HG03095 (cell line): ENCODE measurements around the gene VSTM2B.

Source experiments
- ATAC-seq: cut with Tn5 transposase; IDR thresholded peaks from one replicate; pipeline ENCODE4 v1.9.1; 2021; ENCODE audit warnings: moderate library complexity; ENCODE audit not compliant: unreplicated experiment

Gene VSTM2B

DNA sequence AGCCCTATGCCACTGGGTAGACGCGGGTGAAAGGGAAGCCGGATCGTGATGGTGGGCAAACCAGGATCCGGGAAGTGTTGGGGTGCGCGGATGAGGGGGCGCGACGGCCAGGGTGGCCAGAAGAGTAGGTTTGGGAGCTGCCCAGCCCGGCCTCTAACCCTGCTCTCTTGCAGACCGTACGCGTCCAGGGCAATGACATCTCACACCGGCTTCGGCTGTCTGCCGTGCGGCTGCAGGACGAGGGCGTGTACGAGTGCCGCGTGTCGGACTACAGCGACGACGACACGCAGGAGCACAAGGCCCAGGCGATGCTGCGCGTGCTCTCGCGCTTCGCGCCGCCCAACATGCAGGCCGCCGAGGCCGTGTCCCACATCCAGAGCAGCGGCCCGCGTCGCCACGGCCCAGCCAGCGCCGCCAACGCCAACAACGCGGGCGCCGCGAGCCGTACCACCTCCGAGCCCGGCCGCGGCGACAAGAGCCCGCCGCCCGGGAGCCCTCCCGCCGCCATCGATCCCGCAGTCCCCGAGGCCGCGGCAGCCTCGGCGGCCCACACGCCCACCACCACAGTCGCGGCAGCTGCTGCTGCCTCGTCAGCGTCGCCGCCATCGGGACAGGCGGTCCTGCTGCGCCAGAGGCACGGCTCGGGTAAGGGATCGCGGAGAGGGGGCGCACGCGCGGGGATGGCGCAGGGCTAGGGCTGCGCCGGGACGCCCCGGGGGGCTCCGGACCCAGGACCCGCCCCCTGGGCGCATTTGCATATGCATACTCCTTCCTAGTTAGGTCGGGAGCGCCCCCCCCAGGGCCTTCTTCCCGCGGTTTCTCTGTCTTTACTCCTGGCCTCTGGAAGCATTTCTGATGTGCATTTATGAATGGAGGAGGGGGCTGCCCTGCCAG lies 4.1 kb downstream of the VSTM2B start:
- no peak for ATAC-seq

DNA sequence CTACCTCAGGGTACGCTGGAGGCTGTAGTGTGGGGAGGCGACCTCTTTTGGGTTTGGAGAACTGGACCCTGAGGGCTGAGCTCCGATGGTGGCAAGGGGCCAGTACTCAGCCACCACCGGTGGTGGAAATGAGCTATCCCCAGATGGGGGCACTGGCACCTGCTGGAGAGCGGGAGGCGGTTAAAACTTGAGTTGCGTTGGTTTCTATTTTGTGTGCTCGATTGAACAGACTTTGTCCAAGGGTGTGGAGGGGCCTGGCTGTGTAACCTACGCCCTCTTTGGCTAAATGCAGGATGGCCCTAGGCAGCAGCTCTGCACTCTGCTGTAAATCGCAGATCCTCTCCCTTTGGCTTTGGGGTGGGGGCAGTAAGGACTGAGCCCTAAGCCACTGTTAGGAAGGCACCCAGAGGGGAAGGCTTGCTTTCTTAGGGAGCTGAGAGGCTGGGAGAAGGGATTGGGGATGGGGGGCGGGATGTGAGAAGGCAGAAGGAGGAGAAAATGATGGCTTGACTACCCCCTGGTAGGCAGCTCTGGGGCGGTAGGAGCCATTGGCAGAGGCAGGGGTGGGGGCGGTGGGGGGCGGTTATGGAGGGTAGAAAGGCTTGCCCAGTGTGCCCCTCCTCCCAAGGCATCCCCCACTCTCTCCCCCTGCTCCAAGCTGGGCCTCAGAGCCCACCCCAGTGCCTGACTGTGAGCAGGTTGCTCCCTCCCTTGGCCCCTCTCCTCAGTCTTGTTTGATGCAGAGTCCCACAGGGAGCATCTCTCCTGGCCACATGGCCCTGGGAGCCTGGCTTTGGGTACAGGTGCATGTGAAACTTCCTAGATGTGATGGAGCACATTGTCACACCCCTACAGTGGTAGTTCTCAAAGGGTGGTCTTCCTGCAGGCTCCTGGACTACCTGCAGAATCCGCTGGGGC lies 5.0 kb downstream of the VSTM2B start:
- ATAC-seq: no peak

DNA sequence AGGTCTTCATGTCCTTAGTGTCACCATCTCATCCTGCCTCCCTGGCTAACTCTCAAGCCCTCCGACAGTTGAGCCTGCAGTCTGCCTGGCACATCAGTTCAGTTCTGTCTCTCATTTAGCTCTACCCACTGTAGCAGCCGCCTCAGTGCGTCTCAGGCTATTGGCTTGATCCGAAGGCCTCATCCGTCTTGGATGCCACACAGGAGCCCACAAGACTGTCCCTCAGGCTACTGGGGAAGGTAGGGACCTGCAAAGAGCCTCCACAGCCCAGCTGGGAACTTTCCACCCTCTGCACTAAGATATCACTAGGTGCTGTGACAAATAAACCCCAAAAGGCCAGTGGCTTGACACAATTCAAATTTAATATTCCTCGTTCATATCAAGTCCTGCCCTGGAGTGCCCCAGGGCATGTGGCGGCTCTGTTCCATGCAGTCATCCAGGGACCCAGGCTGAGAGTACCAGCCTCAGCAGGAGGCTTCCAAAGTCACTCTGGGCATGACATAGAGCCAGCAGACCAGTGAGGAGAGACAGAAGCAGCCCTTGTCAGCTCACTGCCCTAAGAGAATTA lies 5.7 kb downstream of the VSTM2B start:
- ATAC-seq: no peak

DNA sequence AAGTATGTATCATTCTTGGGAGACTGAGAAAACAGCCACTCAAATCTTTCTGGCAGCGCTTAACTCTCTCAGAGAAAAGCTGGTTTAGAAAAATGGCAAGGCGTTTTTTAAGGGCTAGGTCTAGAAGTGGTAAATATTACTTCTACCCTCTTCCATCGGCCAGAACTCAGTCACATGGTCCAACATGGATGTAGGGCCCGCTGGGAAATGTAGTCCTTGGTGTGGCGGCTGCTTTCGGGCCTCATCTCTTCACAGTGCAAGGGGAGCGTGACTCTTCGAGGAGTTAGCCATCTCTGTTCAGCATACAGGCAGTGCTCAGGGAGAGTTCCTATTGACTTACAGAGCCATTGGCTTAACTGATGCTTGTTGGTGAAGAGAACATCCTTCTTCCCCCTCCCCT lies 6.3 kb downstream of the VSTM2B start:
- ATAC-seq: no peak

DNA sequence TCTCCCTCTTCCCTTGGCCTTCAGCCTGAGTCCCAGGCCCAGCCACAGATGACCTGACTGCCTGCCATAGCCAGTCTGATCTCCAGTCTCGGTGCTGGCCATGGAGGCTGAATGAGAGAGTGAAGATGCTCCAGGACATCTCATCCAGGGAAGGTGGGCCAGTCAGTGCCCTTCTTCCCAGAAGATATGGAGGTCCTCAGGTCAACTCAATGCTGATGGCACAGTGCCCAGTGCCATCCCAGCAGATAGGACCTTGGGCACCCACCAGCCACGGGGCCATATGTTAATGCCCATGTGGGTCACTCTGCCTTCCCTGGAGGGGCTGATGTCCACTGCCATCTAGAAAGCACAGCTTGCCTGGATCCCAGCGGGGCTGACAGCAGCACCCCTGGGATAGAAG lies 7.2 kb downstream of the VSTM2B start:
- ATAC-seq: no peak

DNA sequence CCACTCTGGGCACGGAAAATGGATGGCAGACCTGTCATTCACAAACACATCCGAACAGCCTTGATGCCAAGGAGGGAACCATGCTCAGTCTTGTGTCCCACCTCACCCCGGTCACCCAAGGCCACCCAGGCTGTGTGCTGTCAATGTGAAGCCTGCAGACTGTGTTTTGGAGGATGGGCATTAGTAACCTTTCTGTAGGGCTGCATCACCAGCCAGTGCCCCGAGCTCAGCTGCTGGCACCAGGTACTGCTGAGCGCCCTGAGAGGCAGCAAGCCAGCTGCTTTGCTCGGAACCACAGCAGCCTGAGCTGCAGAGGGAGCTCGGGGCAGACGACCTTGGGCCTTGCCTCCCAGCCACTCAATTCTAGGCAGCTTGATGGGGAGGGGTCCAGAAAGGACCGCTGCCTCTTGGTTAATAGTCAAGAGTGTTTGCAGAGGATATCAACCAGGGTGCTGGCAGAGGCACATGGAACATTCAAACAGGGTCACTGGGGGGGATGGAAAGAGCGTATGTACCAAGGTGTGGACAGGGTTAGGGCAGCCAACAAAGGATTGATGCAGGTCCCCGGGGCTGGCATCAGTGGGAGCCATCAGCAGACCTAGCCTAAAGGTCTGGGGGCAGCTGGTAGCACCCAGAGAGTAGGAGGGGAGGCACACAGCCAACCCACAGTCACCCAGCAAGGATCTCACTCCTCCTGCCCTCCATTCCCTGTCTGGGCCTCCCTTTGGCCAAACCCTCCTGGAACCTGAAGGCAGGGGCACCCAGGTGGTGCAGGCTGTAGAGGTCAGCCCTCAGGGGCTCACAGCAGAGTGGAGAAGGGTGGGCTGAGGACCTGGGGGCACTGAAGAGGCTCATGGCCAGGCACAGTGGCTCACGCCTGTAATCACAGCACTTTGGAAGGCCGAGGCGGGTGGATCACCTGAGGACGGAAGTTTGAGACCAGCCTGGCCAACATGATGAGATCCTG lies 8.1 kb downstream of the VSTM2B start:
- no peak for ATAC-seq

DNA sequence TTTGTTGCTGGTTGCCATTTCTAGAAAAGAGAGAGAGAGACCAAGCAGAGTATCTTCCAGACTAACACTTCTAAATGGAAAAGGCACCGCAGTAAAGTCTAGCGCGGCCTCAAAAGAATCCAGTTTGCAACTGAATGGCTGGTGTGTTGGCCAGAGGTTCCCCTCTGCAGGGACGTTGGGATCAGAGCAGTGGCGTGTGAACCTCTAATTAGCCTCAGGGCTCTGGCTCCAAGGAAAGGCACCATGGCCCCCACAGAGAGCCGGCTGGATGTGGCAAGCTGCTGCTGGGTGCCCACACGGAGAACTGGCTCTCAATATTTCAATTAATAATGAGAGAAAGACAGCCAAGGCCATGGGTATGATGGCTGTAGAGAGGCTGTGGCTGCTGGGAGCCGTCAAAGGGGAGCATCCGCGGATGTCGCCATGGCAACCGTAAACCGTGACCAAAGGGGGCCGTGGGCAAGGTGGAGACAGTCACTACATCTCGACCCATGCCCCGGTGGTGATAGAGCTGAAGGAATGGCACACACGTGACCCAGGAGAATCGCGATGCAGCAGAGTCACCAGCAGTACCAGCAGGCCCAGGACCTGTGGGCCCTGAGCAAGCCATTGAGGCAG lies 9.5 kb downstream of the VSTM2B start:
- no peak for ATAC-seq

DNA sequence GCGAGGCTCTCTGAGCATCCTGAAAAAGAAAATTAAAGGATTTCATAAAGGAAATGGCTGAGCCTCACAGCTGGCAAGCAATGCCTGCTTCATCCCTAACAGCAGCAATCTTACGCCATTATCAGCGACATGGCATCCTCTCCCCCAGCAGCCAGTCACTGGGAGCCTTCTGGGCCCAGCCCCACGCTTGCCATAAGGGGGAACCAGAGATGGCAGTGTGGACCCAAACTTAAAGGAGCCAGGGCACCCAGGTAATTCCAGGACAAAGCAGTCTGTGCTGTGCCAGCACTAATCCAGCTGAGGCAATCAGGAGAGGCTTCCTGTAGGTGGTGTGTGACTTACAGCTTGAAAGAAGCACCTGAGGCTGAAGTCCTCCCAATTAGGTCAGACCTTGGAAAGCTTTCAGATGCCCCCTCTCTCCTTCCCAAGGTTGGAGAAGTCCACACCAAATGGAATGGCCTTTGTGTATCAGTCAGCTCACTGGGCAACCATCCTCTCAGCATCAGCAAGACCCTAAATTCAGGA lies 10.3 kb downstream of the VSTM2B start:
- no peak for ATAC-seq

DNA sequence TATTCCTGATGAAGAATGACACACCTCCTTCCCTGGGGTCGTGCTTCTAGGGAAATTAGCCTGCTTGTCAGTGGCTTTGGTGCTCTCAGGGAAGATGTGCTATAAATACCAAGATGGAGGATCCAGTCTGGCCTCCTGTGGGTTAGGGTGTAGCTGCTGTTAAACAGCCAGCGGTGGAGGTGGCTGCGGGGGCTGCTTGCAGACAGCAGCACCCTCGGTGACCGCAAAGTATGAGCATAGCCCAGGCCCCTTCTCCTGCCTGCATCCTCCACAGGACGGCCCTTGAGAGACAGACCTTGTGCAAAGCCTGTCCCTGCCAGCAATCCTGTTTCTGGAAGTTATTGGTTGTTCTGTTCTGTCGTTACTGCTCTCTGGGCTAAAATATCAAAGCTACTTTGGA lies 11.4 kb downstream of the VSTM2B start:
- no peak for ATAC-seq

DNA sequence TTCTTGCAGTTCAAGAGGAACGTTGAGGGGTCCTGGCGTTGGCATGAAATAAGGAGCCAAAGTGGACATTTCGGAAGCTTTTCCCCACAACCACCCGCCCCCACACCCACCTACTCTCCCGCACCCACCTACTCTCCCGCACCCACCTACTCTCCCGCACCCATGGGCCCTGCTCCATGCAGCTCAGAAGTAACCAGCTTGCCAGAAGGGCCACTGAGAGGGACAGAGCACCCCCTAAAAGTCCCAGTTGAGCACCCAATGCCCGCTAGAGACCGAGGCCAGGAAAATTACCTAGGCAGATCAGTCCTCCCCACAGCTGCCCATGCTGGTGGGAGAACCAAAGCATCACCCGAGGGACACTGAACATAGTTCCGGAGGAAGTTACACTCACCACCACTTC lies 11.8 kb downstream of the VSTM2B start:
- ATAC-seq: no peak

DNA sequence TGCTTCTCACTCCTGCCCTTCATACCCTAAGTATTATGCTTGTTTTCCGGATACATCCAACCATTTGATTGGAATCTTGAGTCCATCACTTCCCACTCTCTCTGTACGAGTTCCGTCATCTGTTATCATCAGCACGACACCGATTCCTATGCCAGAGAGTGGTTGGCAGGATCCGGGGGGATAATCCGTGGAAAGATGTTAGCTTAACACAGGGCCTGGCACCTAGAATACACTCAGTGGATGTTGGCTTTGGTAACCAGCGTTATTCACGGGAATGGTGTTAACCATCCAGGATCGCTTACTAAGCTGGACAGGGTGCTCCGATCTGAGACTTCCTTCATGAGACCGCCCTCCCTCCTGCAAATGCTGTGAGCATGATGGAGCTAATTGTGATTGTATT lies 12.4 kb downstream of the VSTM2B start:
- ATAC-seq: no peak

DNA sequence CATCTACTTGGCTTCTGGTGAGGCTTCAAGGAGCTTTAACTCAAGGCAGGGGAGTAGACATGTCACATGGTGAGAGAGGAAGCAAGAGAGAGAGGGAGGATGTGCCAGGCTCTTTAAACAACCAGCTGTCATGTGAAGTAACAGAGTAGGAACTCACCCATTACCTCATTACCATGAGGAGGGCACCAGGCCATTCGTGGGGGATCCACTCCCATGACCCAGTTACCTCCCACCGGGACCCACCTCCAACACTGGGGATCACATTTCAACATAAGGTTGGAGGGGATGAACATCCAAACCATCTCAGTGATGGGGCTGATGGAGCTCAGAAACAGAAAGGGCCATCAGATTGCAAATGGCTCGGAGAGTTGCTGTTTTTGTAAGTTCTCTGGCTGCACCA lies 12.9 kb downstream of the VSTM2B start:
- ATAC-seq: no peak

DNA sequence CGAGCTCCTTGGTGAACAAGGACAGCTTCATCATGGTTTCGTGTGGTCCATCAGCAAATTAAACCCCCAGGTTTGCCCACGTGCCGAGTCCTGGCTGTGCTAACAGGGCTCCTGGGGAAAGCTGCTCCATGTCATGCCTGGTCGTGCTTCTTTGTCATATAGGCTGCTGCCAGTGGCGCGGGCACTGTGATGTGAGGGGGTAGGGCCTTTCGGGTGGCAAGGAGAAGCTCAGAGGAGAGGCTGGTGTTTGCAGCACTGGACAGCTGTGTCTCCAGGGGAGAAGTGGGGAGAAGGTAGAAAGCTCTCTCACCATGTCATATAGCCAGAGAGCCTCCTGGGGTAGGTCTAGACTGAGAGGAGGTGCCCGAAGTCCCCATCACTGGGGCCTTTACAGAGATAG lies 13.3 kb downstream of the VSTM2B start:
- no peak for ATAC-seq

DNA sequence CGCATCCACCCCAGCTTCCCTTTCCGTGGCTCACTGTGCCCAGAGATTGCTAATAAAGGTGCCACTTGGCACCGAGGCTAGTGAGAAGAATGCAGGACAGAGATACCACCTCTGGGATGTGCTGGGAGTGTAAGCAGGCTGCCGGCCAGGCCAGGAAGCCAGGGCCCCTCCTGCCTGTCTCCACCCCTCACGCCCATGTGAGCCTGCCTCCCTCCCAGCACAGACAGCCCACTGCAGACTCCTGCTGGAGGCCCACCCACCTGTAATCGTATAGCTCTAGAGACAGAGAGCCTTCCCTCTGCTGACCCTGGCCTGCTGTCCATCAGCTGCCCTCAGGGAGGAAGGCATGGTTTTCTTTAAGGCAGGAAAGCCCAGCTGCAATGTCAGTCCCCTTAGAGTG lies 13.9 kb downstream of the VSTM2B start:
- ATAC-seq: no peak

DNA sequence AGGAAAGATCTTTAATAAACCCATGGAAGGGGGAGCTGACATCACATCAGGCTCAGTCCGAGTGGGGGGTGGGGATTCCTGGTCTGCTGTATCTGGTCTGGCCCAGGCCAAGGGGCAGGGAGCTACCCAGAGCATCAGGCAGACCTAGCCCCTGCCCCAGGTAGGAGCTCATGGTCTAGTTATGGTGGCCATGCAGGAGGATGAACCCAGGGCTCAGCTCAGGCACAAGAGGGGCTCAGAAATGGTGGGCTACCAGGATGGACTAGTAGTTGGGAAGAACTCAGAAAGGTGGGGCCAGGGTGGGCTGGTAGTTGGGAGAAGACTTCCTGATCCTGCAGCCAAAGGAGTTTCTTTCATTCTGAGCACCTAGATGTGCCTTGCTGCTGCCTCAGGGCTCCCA lies 14.3 kb downstream of the VSTM2B start:
- no peak for ATAC-seq

DNA sequence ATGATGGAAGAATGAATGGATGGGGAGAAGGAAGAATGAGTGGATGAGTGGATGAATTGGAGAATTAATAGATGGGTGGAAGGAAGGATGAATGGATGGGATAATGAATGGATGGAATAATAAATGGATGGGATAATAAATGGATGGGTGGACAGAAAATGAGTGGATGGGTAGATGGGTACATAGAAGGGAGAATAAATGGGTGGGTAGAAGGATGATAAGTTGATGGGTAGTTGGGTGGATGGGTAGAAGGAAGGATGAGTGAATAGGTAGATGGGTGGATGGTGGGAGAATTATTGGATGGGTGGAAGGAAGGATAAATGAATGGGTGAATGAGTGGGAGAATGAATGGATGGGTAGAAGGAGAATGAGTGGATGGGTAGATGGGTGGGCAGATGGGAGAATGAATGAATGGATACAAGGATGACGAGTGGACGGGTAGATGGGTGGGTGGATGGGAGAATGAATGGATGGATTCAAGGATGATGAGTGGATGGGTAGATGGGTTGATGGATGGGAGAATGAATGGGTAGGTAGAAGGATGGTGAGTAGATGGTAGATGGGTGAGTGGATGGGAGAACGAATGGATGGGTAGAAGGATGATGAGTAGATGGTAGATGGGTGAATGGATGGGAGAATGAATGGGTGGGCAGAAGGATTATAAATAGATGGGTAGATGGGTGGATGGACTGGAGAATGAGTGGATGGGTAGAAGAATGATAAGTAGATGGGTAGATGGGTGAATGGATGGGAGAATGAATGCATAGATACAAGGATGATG lies 15.9 kb downstream of the VSTM2B start:
- no peak for ATAC-seq

DNA sequence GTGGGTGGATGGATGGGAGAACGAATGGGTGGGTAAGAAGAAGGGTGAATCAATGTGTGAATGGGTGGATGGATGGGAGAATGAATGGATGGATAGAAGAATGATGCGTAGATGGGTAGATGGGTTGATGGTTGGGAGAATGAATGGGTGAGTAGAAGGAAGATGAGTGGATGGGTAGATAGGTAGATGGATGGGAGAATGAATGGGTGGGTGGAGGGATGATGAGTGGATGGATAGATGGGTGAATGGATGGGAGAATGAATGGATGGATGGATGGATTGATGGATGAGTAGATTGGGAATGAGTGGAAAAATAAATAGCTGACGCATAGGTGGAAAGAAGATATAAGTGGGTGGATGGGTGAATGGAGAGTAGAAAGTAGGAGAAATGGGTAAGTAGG lies 16.5 kb downstream of the VSTM2B start:
- no peak for ATAC-seq

DNA sequence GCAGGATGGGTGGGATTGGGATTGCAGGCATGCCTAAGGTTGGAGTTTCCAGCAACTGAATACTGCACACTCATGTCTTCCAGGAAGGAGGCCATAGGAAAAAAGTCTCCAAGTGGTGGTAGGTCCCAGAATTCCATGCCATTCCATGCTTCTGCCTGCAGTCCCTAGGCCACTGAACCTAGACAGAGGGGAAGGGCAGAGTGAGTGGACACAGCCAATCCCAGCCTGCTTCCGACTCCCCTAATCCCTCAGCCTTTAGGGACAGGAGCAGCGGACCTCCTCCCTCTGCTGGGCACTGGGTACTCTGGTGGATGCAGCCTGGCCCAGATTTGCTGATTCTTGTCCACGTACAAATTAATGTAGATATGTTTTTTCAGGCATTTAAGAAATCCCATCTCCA lies 17.0 kb downstream of the VSTM2B start:
- ATAC-seq: no peak

DNA sequence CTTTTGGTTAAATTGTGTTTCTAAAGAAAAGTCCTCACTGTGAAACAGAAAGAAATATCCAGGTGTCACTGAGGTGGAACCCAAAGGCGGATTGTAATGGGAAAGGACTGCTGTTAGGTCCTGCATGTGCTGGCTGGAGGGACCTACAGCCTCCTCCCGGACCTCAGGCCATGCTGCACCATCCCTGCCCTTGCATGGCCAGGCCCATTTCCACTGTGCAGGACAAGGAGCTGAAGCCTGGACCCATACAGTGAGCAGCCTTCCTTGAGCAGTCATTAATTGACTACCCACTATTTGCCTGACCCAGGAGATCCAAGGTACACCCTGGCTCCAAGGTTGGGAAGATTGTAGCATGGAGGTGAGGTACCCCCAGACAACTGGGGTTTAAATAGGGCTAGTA lies 17.6 kb downstream of the VSTM2B start:
- ATAC-seq: no peak
